Adrenal gland (tissue), 12 donors: Measurements from ENCODE around the gene STEAP1. TPM values are rescaled to one million over a fixed set of nuclear protein-coding genes. Genes with fewer than 3 reads are reported as not detected.
"Not testable (repeated sequence)": the region's sequence is repeated elsewhere in the genome, so short reads cannot be mapped to it uniquely, and the experiment has no call there.

Experiments
- DNase-seq, 7 donors: peaks; one replicate each; pipeline ENCODE4 v3.0.0-alpha.2; 2019 to 2020
- H3K27ac ChIP-seq, 5 donors: fragments of 200-600 bp; sonication (generic) in 4 of 5; 1 replicate in 3 of 5; 2 replicates in 2 of 5; pipeline versions ENCODE4 v1.5.1 to v1.8.0; 2016 to 2020; ENCODE audit warnings: mild to moderate bottlenecking in 1 of 5
- H3K27me3 ChIP-seq: fragments of 200-600 bp; 2 replicates; pipeline ENCODE4 v1.8.0; 2021
- H3K36me3 ChIP-seq, 2 donors: fragments of 200-600 bp; replicated peaks in 1 of 2; 1 replicate in 1 of 2; 2 replicates in 1 of 2; pipeline versions ENCODE4 v1.5.1 to v1.8.0; 2018 to 2022
- H3K4me1 ChIP-seq, 2 donors: fragments of 200-600 bp; replicated peaks in 1 of 2; 1 replicate in 1 of 2; 2 replicates in 1 of 2; pipeline versions ENCODE4 v1.5.1 to v1.8.0; 2018 to 2021
- H3K4me3 ChIP-seq, 4 donors: fragments of 200-600 bp; sonication (generic) in 3 of 4; one replicate each; pipeline ENCODE4 v1.5.1; 2016 to 2018
- H3K9me3 ChIP-seq, 3 donors: fragments of 200-600 bp; sonication (generic) in 1 of 3; replicated peaks in 1 of 3; 1 replicate in 2 of 3; 2 replicates in 1 of 3; pipeline versions ENCODE4 v1.5.1 to v1.8.0; 2016 to 2021
- POLR2A ChIP-seq, 2 donors: fragments of 450-650 bp; IDR thresholded peaks; one replicate each; pipeline ENCODE4 v1.6.1; 2017; ENCODE audit warnings: antibody characterized with exemption in 2 of 2, mild to moderate bottlenecking in 2 of 2, moderate library complexity in 1 of 2
- WGBS, 4 donors: extraction: QIAGEN DNeasy Blood & Tissue Kit in 2 of 4; methylation state at CpG; one replicate each; pipeline versions ENCODE4 v1.1.5 to v1.1.7; 2013 to 2017; 5-methylcytosine and 5-hydroxymethylcytosine counted together
- intact Hi-C, 2 donors: fragments of 100-400 bp; cut with DNase I; formaldehyde crosslinking; loops; one replicate each; pipeline versions ENCODE4 v1.14.1 to v1.15.0; 2022 to 2023
- polyA plus RNA-seq, 3 donors: library from polyadenylated mRNA; stranded (reverse); fragments of 200-250 nt in 2 of 3; fragments of 350-450 nt in 1 of 3; fragmentation: Illumina TruSeq in 1 of 3; extraction: RNeasy Lipid Tissue Mini Kit (QIAGEN cat#74804) in 1 of 3; gene quantifications; one replicate each; pipeline ENCODE4 v1.2.3, GENCODE V29; 2013 to 2014
- total RNA-seq, 9 donors: library from RNA; depleted of rRNA in 4 of 9; stranded (reverse); fragments of >200 nt in 4 of 9; fragments of 120-200 nt in 1 of 9; fragmentation: NEBNext Ultra II Directional in 1 of 9; extraction: Animal tissue kit (Norgen Biotek cat#: 25700) in 1 of 9; gene quantifications; one replicate each; pipeline versions ENCODE4 v1.1.0 to v1.2.4, GENCODE V29; 2013 to 2023
- TF ChIP-seq, protein P1 (sequence below), 6 experiments: fragments of 450-650 bp in 4 of 6; fragments of 200-600 bp in 2 of 6; sonication (generic) in 1 of 6; IDR thresholded peaks; 1 replicate in 5 of 6; 2 replicates in 1 of 6; pipeline versions ENCODE4 v1.5.1 to v1.8.0; 2016 to 2021; ENCODE audit warnings: antibody characterized with exemption in 6 of 6, mild to moderate bottlenecking in 2 of 6, moderate library complexity in 1 of 6
- donor health status: healthy with polysubstance abuse.
- donor health status: Bipolar disorder and iron deficiency.
- donor health status: DM: yes; HTN: yes; CAD: no.
- donor health status: DM: no; HTN: no; CAD: no.
- donor health status: DM: no; HTN: no; CAD: no.
- donor health status: DM: yes; HTN: yes; CAD: no.

The STEAP1 gene
- total and polyA plus RNA-seq, 12 donors = 0.35 to 11.8 (median 2.0) TPM

DNA sequence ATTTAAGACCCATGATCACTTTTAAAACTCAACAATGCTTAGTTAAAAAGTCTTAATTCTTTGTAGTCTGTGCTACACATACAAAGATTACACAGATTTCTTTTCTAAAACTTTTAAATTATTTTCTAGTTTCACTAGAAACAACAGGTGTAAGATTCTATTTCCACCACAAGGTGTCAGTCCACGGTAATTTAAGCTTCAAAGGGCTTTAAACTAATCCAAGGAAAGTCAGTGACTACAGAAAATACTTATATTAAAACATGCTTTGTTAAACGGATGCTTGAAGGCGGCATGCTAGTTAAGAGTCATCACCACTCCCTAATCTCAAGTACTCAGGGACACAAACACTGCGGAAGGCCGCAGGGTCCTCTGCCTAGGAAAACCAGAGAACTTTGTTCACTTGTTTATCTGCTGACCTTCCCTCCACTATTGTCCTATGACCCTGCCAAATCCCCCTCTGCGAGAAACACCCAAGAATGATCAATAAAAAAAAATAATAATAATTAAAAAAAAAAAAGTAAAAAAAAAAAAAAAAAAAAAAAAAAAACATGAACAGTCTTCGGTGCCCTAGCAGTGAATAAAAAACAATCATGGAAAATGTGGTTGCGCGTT, 1.5 kb upstream of the STEAP1 start:
- 27 to 35% (median 32%) methylated on average over 9 of the region's 9 CpGs for WGBS, 4 donors
- intact Hi-C loops = loop anchor here (5.0 to 10.0 kb wide), 3 partner anchors 92 to 280 kb away; partner anchors contain the start of gene CFAP69 (in 1 of the 2)
- H3K9me3 ChIP-seq, H3K4me1 ChIP-seq, H3K27ac ChIP-seq, H3K4me3 ChIP-seq, H3K36me3 ChIP-seq, H3K27me3 ChIP-seq: not testable (repeated sequence)
- TF ChIP-seq, protein P1, sequence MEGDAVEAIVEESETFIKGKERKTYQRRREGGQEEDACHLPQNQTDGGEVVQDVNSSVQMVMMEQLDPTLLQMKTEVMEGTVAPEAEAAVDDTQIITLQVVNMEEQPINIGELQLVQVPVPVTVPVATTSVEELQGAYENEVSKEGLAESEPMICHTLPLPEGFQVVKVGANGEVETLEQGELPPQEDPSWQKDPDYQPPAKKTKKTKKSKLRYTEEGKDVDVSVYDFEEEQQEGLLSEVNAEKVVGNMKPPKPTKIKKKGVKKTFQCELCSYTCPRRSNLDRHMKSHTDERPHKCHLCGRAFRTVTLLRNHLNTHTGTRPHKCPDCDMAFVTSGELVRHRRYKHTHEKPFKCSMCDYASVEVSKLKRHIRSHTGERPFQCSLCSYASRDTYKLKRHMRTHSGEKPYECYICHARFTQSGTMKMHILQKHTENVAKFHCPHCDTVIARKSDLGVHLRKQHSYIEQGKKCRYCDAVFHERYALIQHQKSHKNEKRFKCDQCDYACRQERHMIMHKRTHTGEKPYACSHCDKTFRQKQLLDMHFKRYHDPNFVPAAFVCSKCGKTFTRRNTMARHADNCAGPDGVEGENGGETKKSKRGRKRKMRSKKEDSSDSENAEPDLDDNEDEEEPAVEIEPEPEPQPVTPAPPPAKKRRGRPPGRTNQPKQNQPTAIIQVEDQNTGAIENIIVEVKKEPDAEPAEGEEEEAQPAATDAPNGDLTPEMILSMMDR (IDR thresholded peaks at IDR 0.05) = peak; percentile 39 to 76 (median 64)
- DNase-seq = peak in 2 of 7 donors; percentile 18 to 23

DNA sequence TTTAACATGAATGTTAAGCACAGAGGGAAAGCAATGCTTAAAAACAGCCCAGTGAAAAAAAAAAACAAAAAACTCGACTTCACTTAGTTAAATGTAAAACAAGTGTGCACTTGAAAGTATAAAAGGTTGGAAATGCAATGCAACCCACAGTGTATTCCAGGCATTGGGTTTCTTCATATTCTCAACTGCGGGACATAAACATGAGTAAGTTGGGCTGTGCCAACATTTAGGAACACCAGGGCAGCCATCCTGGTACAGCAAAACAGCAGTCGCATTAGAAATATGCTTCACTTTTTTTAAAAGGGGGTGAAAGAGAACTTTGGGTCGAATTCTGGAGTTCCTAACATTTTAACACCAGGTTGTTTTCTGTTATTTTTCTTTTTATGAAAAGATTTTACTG, 937 bp downstream of the STEAP1 start:
- 82 to 90% (median 87%) methylated on average over 4 of the region's 4 CpGs for WGBS, 4 donors
- Histone ChIP-seq H3K27me3 (no peaks in the 10 kb centered on the region), H3K4me1 (peaks cover 0 to 4% of the 10 kb centered on the region in 2 donors), H3K9me3 (no peaks in the 10 kb centered on the region), H3K36me3 (no peaks in the 10 kb centered on the region), H3K27ac (no peak overlapping the region), H3K4me3 (no peak overlapping the region)
- DNase-seq = no peak
- TF ChIP-seq POLR2A (IDR thresholded peaks at IDR 0.05) = no peak
- TF ChIP-seq, protein P1 (IDR thresholded peaks at IDR 0.05) = no peak
- intact Hi-C loops = loop anchor here in 1 of 2 donors (10.0 kb wide), 1 partner anchor 90 kb away; the partner anchor contains the start of gene CFAP69

DNA sequence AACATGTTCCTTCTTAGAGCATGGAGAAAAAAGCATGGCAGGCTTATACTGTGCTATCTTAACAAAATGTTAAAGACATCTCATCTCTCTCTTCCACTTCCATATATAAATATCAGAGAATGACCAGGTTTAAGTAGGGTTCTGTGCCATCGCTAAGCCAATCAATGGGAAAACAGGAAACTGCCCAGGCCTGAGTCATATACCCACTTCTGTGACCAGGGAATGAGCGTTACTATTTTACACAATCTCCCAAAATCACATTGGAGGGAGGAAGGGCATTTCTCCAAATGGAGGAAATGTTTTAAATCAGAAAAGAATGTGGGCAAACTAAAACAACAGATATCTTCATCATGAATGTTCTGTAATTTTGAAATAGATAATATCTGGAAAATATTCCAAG, 3.1 kb downstream of the STEAP1 start:
- H3K27me3 ChIP-seq, H3K9me3 ChIP-seq, H3K36me3 ChIP-seq, H3K4me3 ChIP-seq, DNase-seq, H3K4me1 ChIP-seq, H3K27ac ChIP-seq: not testable (repeated sequence)
- 73 to 85% (median 78%) methylated on average over 2 of the region's 2 CpGs for WGBS, 4 donors
- intact Hi-C loops = loop anchor here in 1 of 2 donors (10.0 kb wide), 1 partner anchor 87 kb away; the partner anchor contains the start of gene CFAP69

DNA sequence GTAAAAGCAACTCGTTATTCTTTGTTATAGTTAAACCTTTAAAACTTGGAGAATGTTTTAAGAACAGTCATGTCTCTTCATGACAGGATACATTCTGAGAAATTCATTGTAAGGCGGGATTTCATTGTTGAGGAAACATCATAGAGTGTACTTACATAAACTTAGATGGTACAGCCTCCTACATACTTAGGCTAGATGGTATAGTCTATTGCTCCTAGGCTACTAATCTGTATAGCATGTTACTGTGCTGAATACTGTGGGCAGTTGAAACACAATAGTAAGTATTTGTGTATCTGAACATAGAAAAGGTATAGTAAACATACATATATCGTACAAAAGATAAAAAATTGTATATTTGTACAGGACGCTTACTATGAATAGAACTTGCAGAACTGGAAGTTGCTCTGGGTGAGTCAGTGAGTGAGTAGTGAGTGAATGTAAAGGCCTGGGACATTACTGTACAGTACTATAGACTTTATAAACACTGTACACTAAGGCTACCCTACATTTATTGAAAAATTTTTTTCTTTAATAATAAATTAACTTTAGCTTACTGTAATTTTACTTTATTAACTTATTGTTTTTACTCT, 3.6 kb downstream of the STEAP1 start:
- not testable (repeated sequence) for H3K27ac ChIP-seq, H3K4me1 ChIP-seq, H3K9me3 ChIP-seq, DNase-seq, H3K36me3 ChIP-seq, H3K4me3 ChIP-seq, H3K27me3 ChIP-seq
- intact Hi-C loops = loop anchor here in 1 of 2 donors (10.0 kb wide), 1 partner anchor 87 kb away; the partner anchor contains the start of gene CFAP69
- WGBS, 4 donors = 80 to 90% (median 84%) methylated on average over 3 to 4 of the region's 4 CpGs

DNA sequence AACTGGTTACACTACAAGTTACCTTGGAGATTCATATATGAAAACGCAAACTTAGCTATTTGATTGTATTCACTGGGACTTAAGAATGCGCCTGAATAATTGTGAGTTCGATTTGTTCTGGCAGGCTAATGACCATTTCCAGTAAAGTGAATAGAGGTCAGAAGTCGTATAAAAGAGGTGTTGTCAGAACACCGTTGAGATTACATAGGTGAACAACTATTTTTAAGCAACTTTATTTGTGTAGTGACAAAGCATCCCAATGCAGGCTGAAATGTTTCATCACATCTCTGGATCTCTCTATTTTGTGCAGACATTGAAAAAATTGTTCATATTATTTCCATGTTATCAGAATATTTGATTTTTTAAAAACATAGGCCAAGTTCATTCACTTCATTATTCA, 9.3 kb downstream of the STEAP1 start:
- 89 to 92% (median 91%) methylated on average over 5 of the region's 5 CpGs for WGBS, 4 donors
- no peak for TF ChIP-seq POLR2A (IDR thresholded peaks at IDR 0.05)
- TF ChIP-seq, protein P1 (IDR thresholded peaks at IDR 0.05) = no peak
- Histone ChIP-seq H3K4me1 (no peaks in the 10 kb centered on the region), H3K27ac (no peak overlapping the region), H3K36me3 (no peaks in the 10 kb centered on the region), H3K4me3 (no peak overlapping the region), H3K9me3 (no peaks in the 10 kb centered on the region), H3K27me3 (no peaks in the 10 kb centered on the region)
- DNase-seq = no peak
- intact Hi-C loops = no loop called here
